H1 (cell line): ENCODE data around the gene TSN. TPM values are rescaled to one million over a fixed set of nuclear protein-coding genes. Genes with fewer than 3 reads are reported as not detected.

Experiments
- CTCF ChIA-PET: fragments of 300-600 bp; sonication (Branson Sonifier 250); formaldehyde crosslinking; loops from one replicate; lab custom pipeline; 2021; ENCODE audit not compliant: partially characterized antibody; lab: Charles Lee
- POLR2A ChIA-PET: fragments of 300-600 bp; sonication (Branson Sonifier 250); formaldehyde crosslinking; loops from one replicate; lab custom pipeline; 2021; ENCODE audit warnings: inconsistent platforms; ENCODE audit not compliant: partially characterized antibody; lab: Charles Lee
- DNase-seq, 2 experiments: peaks; one replicate each; pipeline versions ENCODE4 v3.0.0 to v3.0.0-alpha.2; 2010 to 2022; ENCODE audit warnings: low spot score in 2 of 2, low read depth in 1 of 2, mixed read lengths in 1 of 2
- FAIRE-seq: peaks from 2 replicates; lab custom pipeline; 2011; peaks lifted over from hg19 to GRCh38; lab: Jason Lieb, UNC
- H2AFZ ChIP-seq: 2 replicates; pipeline ENCODE4 v1.8.1; 2012; ENCODE audit warnings: low read length, inconsistent platforms
- H2AK5ac ChIP-seq: 2 replicates; pipeline ENCODE4 v1.6.1; 2013; ENCODE audit warnings: low read depth, low read length
- H2BK120ac ChIP-seq: replicated peaks from 2 replicates; pipeline ENCODE3; 2013; ENCODE audit warnings: low read depth, low read length, inconsistent platforms
- H2BK12ac ChIP-seq: 2 replicates; pipeline ENCODE4 v1.6.1; 2013; ENCODE audit warnings: low read depth, low read length
- H2BK15ac ChIP-seq: 2 replicates; pipeline ENCODE4 v1.6.1; 2013; ENCODE audit warnings: low read length
- H2BK20ac ChIP-seq: 2 replicates; pipeline ENCODE4 v1.6.1; 2013; ENCODE audit warnings: low read length
- H2BK5ac ChIP-seq: 2 replicates; pipeline ENCODE4 v1.6.1; 2013; ENCODE audit warnings: low read depth, low read length
- H3K14ac ChIP-seq: 2 replicates; pipeline ENCODE4 v1.6.1; 2013; ENCODE audit warnings: inconsistent platforms; ENCODE audit not compliant: insufficient read length
- H3K18ac ChIP-seq: 2 replicates; pipeline ENCODE4 v1.6.1; 2013; ENCODE audit warnings: low read length; ENCODE audit errors: extremely low read depth
- H3K23ac ChIP-seq: 2 replicates; pipeline ENCODE4 v1.6.1; 2013; ENCODE audit warnings: inconsistent platforms; ENCODE audit not compliant: insufficient read length
- H3K23me2 ChIP-seq: 2 replicates; pipeline ENCODE4 v1.6.1; 2013; ENCODE audit warnings: low read depth, low read length
- H3K27ac ChIP-seq: 2 replicates; pipeline ENCODE4 v1.6.1; 2011; ENCODE audit warnings: low read depth, low read length, inconsistent platforms
- H3K27me3 ChIP-seq, 4 experiments: replicated peaks in 1 of 4; 1 replicate in 1 of 4; 2 replicates in 3 of 4; pipeline versions ENCODE4 v1.6.1 to v1.8.1; 2011 to 2013; ENCODE audit warnings: low read length in 3 of 4, mild to moderate bottlenecking in 3 of 4, inconsistent platforms in 2 of 4, mixed read lengths in 2 of 4, moderate library complexity in 1 of 4; ENCODE audit not compliant: control insufficient read depth in 3 of 4, insufficient read depth in 3 of 4; ENCODE audit errors: extremely low read depth in 1 of 4
- H3K36me3 ChIP-seq, 4 experiments: 2 replicates each; pipeline versions ENCODE4 v1.6.1 to v1.8.1; 2011 to 2013; ENCODE audit warnings: mild to moderate bottlenecking in 4 of 4, low read length in 3 of 4, moderate library complexity in 2 of 4, control low read depth in 1 of 4, inconsistent platforms in 1 of 4; ENCODE audit not compliant: insufficient read depth in 4 of 4, control insufficient read depth in 2 of 4
- H3K4ac ChIP-seq: replicated peaks from 2 replicates; pipeline ENCODE3; 2013; ENCODE audit warnings: low read length, low read depth, mixed read lengths, inconsistent platforms; ENCODE audit not compliant: insufficient read length
- H3K4me1 ChIP-seq, 4 experiments: replicated peaks in 1 of 4; 1 replicate in 1 of 4; 2 replicates in 3 of 4; pipeline versions ENCODE4 v1.6.1 to v1.8.1; 2011 to 2013; ENCODE audit warnings: low read length in 3 of 4, inconsistent platforms in 2 of 4, mixed read lengths in 1 of 4; ENCODE audit not compliant: insufficient read depth in 4 of 4, control insufficient read depth in 3 of 4
- H3K4me2 ChIP-seq, 2 experiments: 2 replicates each; pipeline versions ENCODE4 v1.6.1 to v1.8.1; 2011 to 2013; ENCODE audit warnings: low read depth in 2 of 2, low read length in 2 of 2, control low read depth in 1 of 2, inconsistent platforms in 1 of 2, mild to moderate bottlenecking in 1 of 2; ENCODE audit not compliant: insufficient read depth in 1 of 2
- H3K4me3 ChIP-seq, 4 experiments: fragments of 200-600, 300-600 bp in 1 of 4; sonication (generic), shearing (Covaris generic), sonication (Bioruptor Twin) in 1 of 4; 2 replicates each; pipeline versions ENCODE4 v1.5.1 to v1.8.1; 2011 to 2016; ENCODE audit warnings: low read length in 4 of 4, low read depth in 3 of 4, control low read depth in 2 of 4, inconsistent platforms in 2 of 4, mild to moderate bottlenecking in 2 of 4, mixed read lengths in 1 of 4, moderate library complexity in 1 of 4; ENCODE audit not compliant: insufficient read depth in 2 of 4; ENCODE audit errors: extremely low read depth in 1 of 4
- H3K56ac ChIP-seq: replicated peaks from 2 replicates; pipeline ENCODE3; 2013; ENCODE audit warnings: low read depth, mild to moderate bottlenecking, mixed read lengths, low read length, inconsistent platforms; ENCODE audit not compliant: insufficient read length
- H3K79me1 ChIP-seq: 2 replicates; pipeline ENCODE4 v1.6.1; 2013; ENCODE audit warnings: low read depth, low read length, control low read depth
- H3K79me2 ChIP-seq, 2 experiments: 2 replicates each; pipeline versions ENCODE4 v1.6.1 to v1.8.1; 2012 to 2013; ENCODE audit warnings: low read length in 2 of 2, mild to moderate bottlenecking in 2 of 2, inconsistent platforms in 1 of 2; ENCODE audit not compliant: insufficient read depth in 2 of 2, control insufficient read depth in 1 of 2
- H3K9ac ChIP-seq, 4 experiments: replicated peaks in 1 of 4; 1 replicate in 1 of 4; 2 replicates in 3 of 4; pipeline versions ENCODE4 v1.6.1 to v1.8.1; 2011 to 2013; ENCODE audit warnings: low read depth in 3 of 4, low read length in 3 of 4, control low read depth in 2 of 4, mild to moderate bottlenecking in 2 of 4, moderate library complexity in 2 of 4, inconsistent platforms in 1 of 4; ENCODE audit errors: extremely low read depth in 1 of 4
- H3K9me3 ChIP-seq, 2 experiments: 2 replicates each; pipeline versions ENCODE4 v1.6.1 to v1.8.1; 2012 to 2013; ENCODE audit warnings: mild to moderate bottlenecking in 2 of 2, moderate library complexity in 2 of 2, control low read depth in 1 of 2, inconsistent platforms in 1 of 2, low read depth in 1 of 2, low read length in 1 of 2, mixed read lengths in 1 of 2; ENCODE audit not compliant: insufficient read depth in 2 of 2
- H4K20me1 ChIP-seq, 2 experiments: replicated peaks in 1 of 2; 2 replicates each; pipeline versions ENCODE3 to v1.8.1; 2011 to 2013; ENCODE audit warnings: inconsistent platforms in 2 of 2, low read length in 2 of 2, mild to moderate bottlenecking in 1 of 2; ENCODE audit not compliant: insufficient read depth in 2 of 2, control insufficient read depth in 1 of 2
- H4K5ac ChIP-seq: 2 replicates; pipeline ENCODE4 v1.6.1; 2013; ENCODE audit warnings: low read length, low read depth, mixed read lengths, inconsistent platforms; ENCODE audit not compliant: insufficient read length
- H4K8ac ChIP-seq: 2 replicates; pipeline ENCODE4 v1.8.0; 2013; ENCODE audit warnings: mild to moderate bottlenecking, moderate library complexity, low read length, inconsistent platforms; ENCODE audit not compliant: insufficient read depth; ENCODE audit errors: extremely low read depth
- H4K91ac ChIP-seq: replicated peaks from 2 replicates; pipeline ENCODE3; 2013; ENCODE audit warnings: low read length, mixed read lengths, inconsistent platforms; ENCODE audit not compliant: insufficient read length
- ASH2L ChIP-seq: fragments of 200-600, 300-600 bp; sonication (generic); IDR thresholded peaks from one replicate; pipeline ENCODE4 v1.7.1; 2017; ENCODE audit warnings: low read length
- CEBPB ChIP-seq: IDR thresholded peaks from 2 replicates; pipeline ENCODE4 v1.6.1; 2012; ENCODE audit warnings: low read depth, low read length
- RXRA ChIP-seq: IDR thresholded peaks from 2 replicates; pipeline ENCODE4 v1.6.1; 2011; ENCODE audit warnings: low read depth, mild to moderate bottlenecking, low read length, moderate library complexity; ENCODE audit not compliant: insufficient read depth
- SRF ChIP-seq: IDR thresholded peaks from 2 replicates; pipeline ENCODE4 v1.6.1; 2011; ENCODE audit warnings: mild to moderate bottlenecking, low read depth, low read length, moderate library complexity
- SUZ12 ChIP-seq: fragments of 200-600 bp; sonication (generic); IDR thresholded peaks from 2 replicates; pipeline ENCODE4 v1.6.1; 2012; ENCODE audit warnings: mild to moderate bottlenecking, inconsistent platforms, low read length, moderate library complexity, mixed read lengths
- TAF7 ChIP-seq: optimal IDR thresholded peaks from 2 replicates; pipeline ENCODE3; 2011; ENCODE audit warnings: low read depth, mild to moderate bottlenecking, inconsistent platforms, low read length, moderate library complexity, borderline replicate concordance
- TBP ChIP-seq: IDR thresholded peaks from 2 replicates; pipeline ENCODE4 v1.6.1; 2011; ENCODE audit warnings: low read depth, low read length, improper control_type of control experiment
- TCF12 ChIP-seq: IDR thresholded peaks from 2 replicates; pipeline ENCODE4 v1.6.1; 2011; ENCODE audit warnings: low read depth, mild to moderate bottlenecking, low read length
- ZNF274 ChIP-seq: IDR thresholded peaks from 2 replicates; pipeline ENCODE4 v1.7.0; 2012; ENCODE audit warnings: low read length, borderline replicate concordance; ENCODE audit errors: extremely low read depth
- WGBS, 2 experiments: shearing (Covaris generic) in 1 of 2; methylation state at CpG; one replicate each; pipeline versions ENCODE4 v1.1.6 to v1.1.7; 2013 to 2015; ENCODE audit warnings: low lambda C conversion rate in 2 of 2, mixed read lengths in 2 of 2, inconsistent platforms in 1 of 2, low coverage in 1 of 2, missing lambda C conversion rate in 1 of 2; ENCODE audit not compliant: insufficient replicate concordance in 2 of 2, insufficient coverage in 1 of 2, insufficient read length in 1 of 2; ENCODE audit errors: extremely low coverage in 1 of 2, missing lambda C conversion rate in 1 of 2; 5-methylcytosine and 5-hydroxymethylcytosine counted together
- polyA plus RNA-seq, 7 experiments: library from polyadenylated mRNA; depleted of rRNA in 3 of 7; stranded (reverse) in 5 of 7; unstranded in 2 of 7; fragments of >200 nt in 5 of 7; fragments of 200-250 nt in 2 of 7; gene quantifications; 1 replicate in 5 of 7; 2 replicates in 1 of 7; 4 replicates in 1 of 7; pipeline versions ENCODE4 v1.2.1 to v1.2.3, GENCODE V29; 2011 to 2013; ENCODE audit warnings: missing spikeins in 2 of 7, mixed read lengths in 2 of 7
- total RNA-seq: library from RNA; stranded (reverse); fragmentation: NEBNext Ultra II Directional; extraction: Animal tissue kit (Norgen Biotek cat#: 25700); gene quantifications from 2 replicates; pipeline ENCODE4 v1.2.1, GENCODE V29; 2021

Gene TSN
- total and polyA plus RNA-seq, 2 of the 8 experiments (the other 6 are each of a cell fraction or from before 2014, with no cell fraction given), result 44.4 to 96.1 TPM

GRCh38 chr2:121731366-121731765 lies 24.1 kb upstream of the TSN start:
- Histone ChIP-seq H3K9ac (no peak overlapping the region), H4K5ac (no peak overlapping the region), H3K27ac (no peak overlapping the region), H3K4me1 (peaks cover 0 to 2% (median 1%) of the 10 kb centered on the region in 4 experiments; a peak in 3 of 7 replicates), H3K23ac (no peak overlapping the region), H3K14ac (no peak overlapping the region), H4K20me1 (peaks cover 0 to 13% of the 10 kb centered on the region in 2 experiments), H4K8ac (no peak overlapping the region), H3K4ac (no peak overlapping the region), H3K4me3 (no peak overlapping the region), H3K79me2 (peaks cover 10 to 26% of the 10 kb centered on the region in 2 experiments), H3K27me3 (no peaks in the 10 kb centered on the region), H3K4me2 (no peak overlapping the region), H3K36me3 (peaks cover 24 to 74% (median 47%) of the 10 kb centered on the region in 4 experiments), H2AK5ac (no peak overlapping the region), H3K18ac (no peak overlapping the region), H2BK20ac (no peak overlapping the region), H2BK15ac (no peak overlapping the region), H3K56ac (no peak overlapping the region), H3K79me1 (no peaks in the 10 kb centered on the region), H3K9me3 (no peaks in the 10 kb centered on the region), H2BK5ac (no peak overlapping the region), H3K23me2 (peaks cover 4% of the 10 kb centered on the region; the same call in 1 of the 2 replicates), H2BK120ac (no peak overlapping the region), H2BK12ac (no peak overlapping the region), H2AFZ (no peak overlapping the region), H4K91ac (no peak overlapping the region)
- ChIA-PET CTCF (interaction anchor here (0.6 to 1.5 kb wide), 2 partner anchors 13 to 26 kb away, joined by 5 read pairs; no protein-coding TSS in a partner anchor), POLR2A (interaction anchor here (1.1 kb wide), 1 partner anchor 9 kb away, joined by 3 read pairs; no protein-coding TSS in a partner anchor)
- FAIRE-seq (no peak), DNase-seq (peak in 1 of 2 experiments; percentile 10)
- WGBS, 2 experiments, result 93% methylated on average over 6 of the region's 6 CpGs; no CpG with 5 or more reads in 1 of the 2 experiments
- TF ChIP-seq TBP (no peak), RXRA (no peak), SUZ12 (no peak), ZNF274 (no peak), TCF12 (no peak), SRF (no peak), CEBPB (no peak), TAF7 (no peak), ASH2L (no peak)
